Left renal cortex interstitium (tissue), 4 donors: ENCODE data around the gene TTYH3. TPM values are rescaled to one million over a fixed set of nuclear protein-coding genes. Genes with fewer than 3 reads are reported as not detected.
"Not testable (repeated sequence)": the region's sequence is repeated elsewhere in the genome, so short reads cannot be mapped to it uniquely, and the experiment has no call there.

Experiments
- DNase-seq, 4 donors: peaks; one replicate each; pipeline ENCODE4 v3.0.0-alpha.2; 2013; ENCODE audit warnings: low read depth in 4 of 4, low spot score in 2 of 4, missing footprints in 1 of 4
- polyA plus RNA-seq, 4 donors: library from polyadenylated mRNA; unstranded; fragments of 120-200 nt; gene quantifications; one replicate each; pipeline ENCODE4 v1.2.1, GENCODE V29; 2013; ENCODE audit not compliant: insufficient read length in 4 of 4

TTYH3 gene, protein sequence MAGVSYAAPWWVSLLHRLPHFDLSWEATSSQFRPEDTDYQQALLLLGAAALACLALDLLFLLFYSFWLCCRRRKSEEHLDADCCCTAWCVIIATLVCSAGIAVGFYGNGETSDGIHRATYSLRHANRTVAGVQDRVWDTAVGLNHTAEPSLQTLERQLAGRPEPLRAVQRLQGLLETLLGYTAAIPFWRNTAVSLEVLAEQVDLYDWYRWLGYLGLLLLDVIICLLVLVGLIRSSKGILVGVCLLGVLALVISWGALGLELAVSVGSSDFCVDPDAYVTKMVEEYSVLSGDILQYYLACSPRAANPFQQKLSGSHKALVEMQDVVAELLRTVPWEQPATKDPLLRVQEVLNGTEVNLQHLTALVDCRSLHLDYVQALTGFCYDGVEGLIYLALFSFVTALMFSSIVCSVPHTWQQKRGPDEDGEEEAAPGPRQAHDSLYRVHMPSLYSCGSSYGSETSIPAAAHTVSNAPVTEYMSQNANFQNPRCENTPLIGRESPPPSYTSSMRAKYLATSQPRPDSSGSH
- 100 to 1,000 TPM in 3 of 4 donors, 10 to 100 TPM in 1; 74.6 to 151 (median 127) TPM for polyA plus RNA-seq

- no peak for DNase-seq
Measured at GRCh38 chr7:2631946-2632732, at the start of gene TTYH3. Gene TTYH3, plus strand, starts transcription at chr7:2631986. Its CDS starts 170 bp downstream, at chr7:2632156.

DNA sequence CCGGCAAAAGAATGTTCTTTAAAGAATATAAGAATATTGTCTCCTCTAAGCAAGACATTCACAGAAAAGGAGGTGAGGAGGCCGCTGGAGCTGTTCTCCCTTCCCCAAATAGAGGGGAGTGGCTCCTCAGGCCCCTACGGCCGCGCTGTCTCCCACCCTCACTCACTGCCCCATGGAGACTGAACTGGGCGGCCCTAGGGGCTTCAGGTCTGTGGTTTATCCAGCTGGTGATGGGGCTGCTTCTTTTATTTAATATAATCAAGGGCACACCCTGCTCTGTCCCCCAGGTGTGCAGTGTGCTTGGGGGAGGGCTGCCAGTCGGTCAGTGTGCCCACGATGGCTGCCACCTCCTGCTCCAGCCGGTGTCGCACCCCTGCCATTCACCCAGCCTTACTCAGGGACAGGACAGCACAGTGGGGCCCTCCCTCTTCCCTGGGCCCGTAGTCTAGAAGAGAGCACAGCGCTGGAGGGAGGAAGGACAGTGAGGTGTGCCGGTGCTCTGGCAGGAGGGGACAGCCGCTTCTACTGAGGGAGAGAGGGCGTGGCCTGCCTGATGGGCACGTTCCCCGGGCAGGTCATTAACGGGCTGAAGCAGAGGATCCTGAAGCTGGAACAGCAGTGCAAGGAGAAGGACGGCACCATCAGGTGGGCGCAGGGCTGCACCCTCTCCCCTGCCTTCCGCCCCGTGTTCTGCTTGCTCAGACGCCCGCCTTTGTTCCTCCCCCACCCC lies 49.6 kb upstream of the TTYH3 start:
- no peak for DNase-seq

DNA sequence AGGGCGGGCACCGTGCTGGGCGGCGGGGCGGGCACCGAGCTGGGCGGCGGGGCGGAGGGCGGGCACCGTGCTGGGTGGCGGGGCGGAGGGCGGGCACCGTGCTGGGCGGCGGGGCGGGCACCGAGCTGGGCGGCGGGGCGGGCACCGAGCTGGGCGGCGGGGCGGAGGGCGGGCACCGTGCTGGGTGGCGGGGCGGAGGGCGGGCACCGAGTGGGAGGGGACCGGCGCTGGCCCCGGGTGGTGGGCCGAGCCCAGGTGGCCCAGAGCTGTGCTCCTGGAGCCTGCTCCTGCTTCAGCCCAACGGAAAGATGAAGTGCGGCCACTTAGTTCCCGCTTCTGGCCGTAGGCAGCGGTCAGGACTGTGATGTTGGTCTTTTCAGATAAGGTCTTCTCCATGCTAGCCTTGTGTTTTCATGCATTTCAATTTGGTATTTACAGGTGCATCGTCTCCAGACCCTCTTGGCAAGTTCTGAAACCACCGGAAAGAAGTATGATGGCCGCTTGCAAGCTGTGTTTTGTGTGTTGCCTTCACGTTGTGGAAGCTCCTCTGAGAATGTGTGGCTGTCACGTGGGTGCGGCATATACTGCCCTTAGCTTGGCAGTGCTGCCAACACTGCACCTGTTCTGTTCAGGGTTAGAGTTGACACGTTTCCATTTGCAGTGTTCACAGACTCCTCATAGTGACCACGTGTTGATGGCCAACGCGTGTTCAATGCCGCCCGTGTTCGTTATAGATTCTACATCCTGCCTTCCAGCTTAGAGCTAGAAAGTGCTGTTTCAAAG lies 47.8 kb upstream of the TTYH3 start:
- DNase-seq, result no peak

- DNase-seq, result no peak
Measured at GRCh38 chr7:2585446-2585845, 46.3 kb upstream of the TTYH3 start.

DNA sequence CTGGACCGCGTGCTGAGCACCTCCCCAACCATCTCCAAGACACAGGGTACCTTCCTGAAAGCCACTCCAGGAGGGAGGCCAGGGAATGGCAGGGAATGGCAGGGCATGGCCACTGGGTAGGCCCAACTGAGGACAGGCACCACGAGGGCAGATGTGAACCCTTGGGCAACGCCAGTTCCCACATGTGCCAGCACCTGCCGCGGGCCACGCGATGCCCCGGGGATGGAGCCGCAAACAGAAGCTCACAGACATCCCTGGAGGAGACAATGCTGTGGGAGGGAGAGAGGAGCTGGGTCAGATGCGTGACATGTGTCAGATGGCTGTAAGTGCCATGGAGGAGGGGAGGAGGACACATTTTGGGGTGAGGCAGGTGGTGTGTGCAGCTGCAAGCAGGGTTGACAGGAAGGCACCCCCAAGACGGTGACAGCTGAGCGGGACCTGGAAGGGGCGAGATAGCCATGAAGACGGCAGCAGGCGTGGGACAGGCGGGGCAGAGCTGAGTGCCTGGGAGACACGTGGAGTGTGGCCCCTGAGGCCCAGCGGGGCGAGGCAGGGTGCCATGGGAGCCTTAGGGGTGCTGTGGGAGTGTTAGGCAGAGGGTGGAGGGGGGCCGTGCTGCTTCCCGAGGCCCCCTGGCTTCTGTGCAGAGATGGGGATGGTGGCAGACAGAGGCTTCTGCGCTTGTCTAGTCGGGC lies 45.3 kb upstream of the TTYH3 start:
- no peak for DNase-seq

GRCh38 chr7:2587134-2587533 lies 44.7 kb upstream of the TTYH3 start:
- DNase-seq, result no peak

DNA sequence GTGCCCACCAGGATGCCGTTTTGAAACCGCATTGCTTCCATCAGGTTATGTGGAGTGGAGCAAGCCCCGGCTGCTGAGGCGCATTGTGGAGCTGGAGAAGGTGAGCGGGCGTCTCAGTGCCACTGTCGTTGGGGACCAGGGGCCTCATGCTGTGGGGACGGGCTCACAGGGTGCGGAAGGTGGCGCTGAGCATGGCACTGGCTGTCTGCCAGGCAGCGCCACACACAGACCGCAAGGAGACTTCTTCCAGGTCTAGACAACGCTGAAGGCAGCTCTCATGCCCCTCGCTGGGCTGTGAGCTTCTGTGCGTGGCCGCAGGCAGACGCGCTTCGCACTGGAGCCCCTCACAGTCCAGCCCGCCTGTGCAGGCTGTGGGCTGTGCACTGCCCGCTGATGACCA lies 44.0 kb upstream of the TTYH3 start:
- DNase-seq, result no peak

DNA sequence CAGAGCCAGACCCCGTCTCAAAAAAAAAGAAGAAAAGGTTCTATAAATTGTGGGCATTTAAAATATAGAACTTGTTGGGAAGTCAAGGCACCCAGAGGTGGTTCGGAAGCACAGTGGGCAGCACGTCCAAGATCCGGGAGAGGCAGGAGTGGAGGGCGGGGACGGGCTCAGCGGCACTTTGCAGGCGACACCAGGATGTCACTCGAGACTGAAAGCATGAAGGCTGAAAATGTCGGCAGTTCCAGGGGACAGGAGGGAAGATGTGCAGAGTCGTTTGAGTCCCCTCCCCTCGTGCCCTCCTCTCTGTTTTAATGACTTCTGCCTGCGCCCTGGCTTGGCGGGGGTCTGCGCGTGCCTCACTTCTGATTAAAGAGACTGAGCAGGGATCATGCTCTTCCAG lies 42.4 kb upstream of the TTYH3 start:
- no peak for DNase-seq

DNA sequence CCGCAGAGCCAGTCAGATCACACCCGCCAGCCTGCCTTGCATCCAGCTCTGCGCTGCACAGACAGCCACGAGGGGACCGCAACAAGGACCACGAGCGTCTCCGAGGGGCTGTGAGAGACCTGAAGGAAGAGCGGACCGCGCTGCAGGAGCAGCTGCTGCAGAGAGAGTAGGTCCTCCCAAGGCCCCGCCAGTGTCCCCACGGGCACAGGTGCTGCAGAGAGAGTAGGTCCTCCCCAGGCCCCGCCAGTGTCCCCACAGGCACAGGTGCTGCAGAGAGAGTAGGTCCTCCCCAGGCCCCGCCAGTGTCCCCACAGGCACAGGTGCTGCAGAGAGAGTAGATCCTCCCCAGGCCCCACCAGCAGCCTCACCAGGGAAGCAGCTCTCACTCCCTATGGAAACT lies 41.8 kb upstream of the TTYH3 start:
- DNase-seq, result not testable (repeated sequence)

DNA sequence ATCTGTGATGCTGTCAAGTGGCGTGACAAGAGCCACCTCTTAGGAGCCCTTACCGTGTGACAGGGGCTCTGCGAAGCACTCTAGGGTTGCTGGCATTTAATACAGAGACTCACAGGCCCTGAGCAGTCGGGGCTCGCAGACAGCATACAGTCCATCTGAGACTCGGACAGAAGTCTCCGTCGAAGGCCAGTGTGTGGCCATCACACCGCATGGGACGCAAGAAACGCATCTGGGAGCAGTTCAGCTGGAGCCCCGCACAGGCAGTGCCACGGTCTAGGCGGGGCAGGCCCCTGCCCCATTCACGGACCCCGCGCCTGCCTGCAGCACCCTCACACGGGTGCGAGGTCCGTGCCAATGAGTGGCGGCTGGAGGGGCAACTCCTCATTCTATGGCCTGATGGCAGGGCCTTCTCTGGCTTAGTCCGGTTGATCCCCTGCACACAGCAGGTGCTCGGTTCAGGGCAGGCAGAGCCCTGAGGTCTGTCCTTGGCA lies 39.4 kb upstream of the TTYH3 start:
- DNase-seq, result no peak

DNA sequence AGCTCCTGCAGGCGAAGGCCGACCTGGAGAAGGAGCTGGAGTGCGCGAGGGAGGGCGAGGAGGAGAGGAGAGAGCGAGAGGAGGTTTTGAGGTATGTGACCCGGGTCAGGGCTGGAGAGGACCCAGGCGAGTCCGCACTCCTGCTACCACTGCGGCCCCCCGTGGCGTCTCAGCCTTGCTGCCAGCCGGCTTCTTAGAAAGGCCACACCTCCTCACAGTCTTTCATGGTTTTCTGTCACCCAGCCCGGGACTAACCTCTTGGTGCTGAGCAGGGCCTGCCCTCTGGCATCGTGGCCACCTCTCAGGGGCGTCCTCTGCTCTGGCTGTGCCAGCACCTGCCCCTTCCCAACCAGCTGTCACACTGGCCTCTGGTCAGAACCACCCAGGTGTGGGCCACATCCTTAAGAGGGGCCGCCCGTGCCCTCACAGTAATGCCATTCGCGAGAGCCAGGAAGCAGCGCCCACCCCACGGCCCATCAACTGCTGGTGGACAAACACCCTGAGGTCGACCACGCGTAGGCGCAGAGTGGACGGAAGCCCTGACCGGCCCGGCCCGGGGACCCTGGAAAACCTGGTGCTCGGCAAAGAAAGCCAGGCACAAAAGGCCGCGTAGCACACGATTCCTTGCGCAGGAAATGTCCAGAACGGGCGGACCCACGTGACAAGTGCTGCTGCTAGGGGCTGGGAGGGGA lies 38.6 kb upstream of the TTYH3 start:
- no peak for DNase-seq

DNA sequence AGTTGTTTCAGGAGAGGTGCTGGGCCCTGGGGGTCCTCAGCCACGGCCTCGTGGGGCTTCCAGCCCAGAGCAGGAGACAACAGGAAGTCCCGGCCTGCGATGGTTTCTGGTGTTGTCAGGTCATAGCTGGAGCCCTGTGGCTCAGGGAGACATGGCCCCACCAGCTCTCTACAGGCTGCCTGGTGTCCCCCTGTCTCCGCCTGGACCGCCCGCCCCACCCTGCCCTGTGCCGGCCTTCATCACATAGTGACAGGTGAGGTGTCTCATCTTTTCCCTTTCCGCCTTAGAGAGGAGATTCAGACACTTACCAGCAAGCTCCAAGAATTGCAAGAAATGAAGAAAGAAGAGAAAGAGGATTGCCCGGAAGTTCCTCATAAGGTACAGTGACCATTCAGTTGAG lies 37.2 kb upstream of the TTYH3 start:
- no peak for DNase-seq

- no peak for DNase-seq
Measured at GRCh38 chr7:2595258-2595860, 36.4 kb upstream of the TTYH3 start.

- no peak for DNase-seq
Measured at GRCh38 chr7:2596464-2597272, 35.1 kb upstream of the TTYH3 start.

- no peak for DNase-seq
Measured at GRCh38 chr7:2597273-2597640, 34.5 kb upstream of the TTYH3 start.

DNA sequence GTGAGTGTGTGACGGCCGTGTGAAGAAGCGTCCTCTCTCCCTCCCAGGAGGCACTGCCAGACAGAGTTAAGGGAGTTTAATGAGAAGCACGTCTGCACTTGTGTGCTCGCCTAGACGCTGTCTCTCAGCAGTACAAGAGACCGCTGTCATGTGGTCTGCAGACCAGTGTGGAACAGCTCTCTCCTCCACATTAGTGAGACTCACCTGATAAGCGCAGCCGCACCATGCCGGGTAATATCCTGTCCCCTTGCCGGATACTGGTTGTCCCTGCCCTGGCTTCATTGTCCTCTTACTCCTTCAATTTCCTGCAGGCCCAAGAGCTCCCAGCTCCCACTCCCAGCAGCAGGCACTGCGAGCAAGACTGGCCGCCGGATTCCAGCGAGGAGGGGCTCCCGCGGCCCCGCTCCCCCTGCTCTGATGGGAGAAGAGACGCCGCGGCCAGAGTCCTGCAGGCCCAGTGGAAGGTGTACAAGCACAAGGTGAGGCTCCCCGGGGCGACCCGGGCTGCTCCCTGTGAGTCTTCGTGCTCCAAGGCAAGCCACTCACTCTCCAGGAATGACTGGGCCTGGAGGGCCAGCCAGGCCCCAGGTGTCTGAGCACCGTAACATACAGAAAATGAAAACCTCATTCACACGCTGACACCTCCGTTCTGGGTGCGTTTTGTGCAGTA lies 33.5 kb upstream of the TTYH3 start:
- no peak for DNase-seq

DNA sequence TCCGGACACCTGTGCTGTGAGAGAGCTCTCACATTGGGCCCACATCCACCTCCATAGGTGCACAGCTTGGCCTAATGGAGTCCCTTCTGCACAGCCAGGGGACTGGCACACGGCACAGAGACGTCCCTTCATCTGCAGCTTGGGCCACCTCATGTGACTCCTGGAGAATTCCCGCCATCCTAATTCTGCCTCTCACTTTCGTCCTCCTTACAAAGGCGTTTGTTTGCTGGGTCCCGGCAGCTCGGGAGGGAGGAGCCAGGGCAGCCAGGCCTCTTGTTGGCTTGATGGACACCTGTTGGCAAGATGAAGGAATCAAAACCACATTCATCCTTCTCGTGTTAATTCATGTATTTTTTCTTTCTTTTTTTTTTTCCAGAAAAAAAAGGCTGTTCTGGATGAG lies 30.7 kb upstream of the TTYH3 start:
- no peak for DNase-seq
